Mucosa of descending colon (tissue), 3 donors: ENCODE measurements around the gene LIMCH1. TPM values are rescaled to one million over a fixed set of nuclear protein-coding genes. Genes with fewer than 3 reads are reported as not detected.

Experiments used
- ATAC-seq: fragments of 200-7000 bp; cut with Tn5 transposase; one replicate; pipeline ENCODE4 v1.9.1; 2020; ENCODE audit warnings: mild to moderate bottlenecking, moderate library complexity
- DNase-seq, 3 donors: peaks; one replicate each; pipeline ENCODE4 v3.0.0-alpha.2; 2020
- H3K36me3 ChIP-seq: fragments of 200-600 bp; one replicate; pipeline ENCODE4 v1.8.0; 2021; ENCODE audit warnings: low read depth, mild to moderate bottlenecking
- H3K4me1 ChIP-seq: fragments of 200-600 bp; one replicate; pipeline ENCODE4 v1.8.0; 2021; ENCODE audit warnings: low read depth, mild to moderate bottlenecking
- H3K4me3 ChIP-seq: fragments of 200-600 bp; one replicate; pipeline ENCODE4 v1.8.0; 2021; ENCODE audit warnings: mild to moderate bottlenecking
- H3K9me3 ChIP-seq: fragments of 200-600 bp; one replicate; pipeline ENCODE4 v1.8.0; 2021; ENCODE audit warnings: mild to moderate bottlenecking
- intact Hi-C, 2 donors: fragments of 100-400 bp; cut with DNase I in 1 of 2; cut with micrococcal nuclease in 1 of 2; formaldehyde crosslinking; loops; one replicate each; pipeline versions ENCODE4 v1.11.0 to v1.11.1; 2022; cut with DNase I, micrococcal nuclease
- total RNA-seq, 3 donors: library from RNA; stranded (reverse); fragmentation: NEBNext Ultra II Directional in 2 of 3; extraction: Animal tissue kit (Norgen Biotek cat#: 25700) in 2 of 3; gene quantifications; one replicate each; pipeline versions ENCODE4 v1.2.1 to v1.2.4, GENCODE V29; 2021 to 2023
- TF ChIP-seq, protein P1 (sequence below): fragments of 200-600 bp; IDR thresholded peaks from one replicate; pipeline ENCODE4 v1.8.0; 2022; ENCODE audit warnings: antibody characterized with exemption, mild to moderate bottlenecking
- donor health status: DM: no; HTN: no; CAD: no; lungs with moderate emphysema.
- donor health status: DM: no; HTN: no; CAD: no.
- donor health status: DM: no; HTN: yes; CAD: no.

Gene LIMCH1
- total RNA-seq, 3 donors from 2014 or later = 9.2 to 15.7 (median 9.6) TPM

DNA sequence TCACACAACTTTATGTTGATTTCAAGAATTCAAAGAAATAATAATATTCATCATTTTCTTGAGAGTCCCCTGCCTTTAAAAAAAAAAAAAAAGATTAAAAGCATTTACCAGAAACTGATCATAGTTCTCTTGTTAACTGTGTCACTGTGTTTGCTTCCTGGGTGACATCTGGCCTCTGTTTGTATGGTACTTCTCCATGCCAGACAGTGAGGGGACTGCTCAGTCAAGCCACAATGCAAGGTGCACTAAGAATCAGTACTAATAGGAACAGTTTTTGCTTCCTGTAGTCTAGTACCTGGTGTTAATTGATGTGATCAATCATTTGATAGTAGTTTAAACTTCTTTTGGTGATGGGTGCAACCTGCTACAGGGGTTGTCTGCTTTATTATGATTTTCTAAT is 133.0 kb downstream of the LIMCH1 start:
- DNase-seq (no peak), ATAC-seq (no peak)
- Histone ChIP-seq H3K9me3 (no peaks in the 10 kb centered on the region), H3K36me3 (no peaks in the 10 kb centered on the region), H3K4me3 (no peak overlapping the region), H3K4me1 (no peaks in the 10 kb centered on the region)
- TF ChIP-seq, protein P1, sequence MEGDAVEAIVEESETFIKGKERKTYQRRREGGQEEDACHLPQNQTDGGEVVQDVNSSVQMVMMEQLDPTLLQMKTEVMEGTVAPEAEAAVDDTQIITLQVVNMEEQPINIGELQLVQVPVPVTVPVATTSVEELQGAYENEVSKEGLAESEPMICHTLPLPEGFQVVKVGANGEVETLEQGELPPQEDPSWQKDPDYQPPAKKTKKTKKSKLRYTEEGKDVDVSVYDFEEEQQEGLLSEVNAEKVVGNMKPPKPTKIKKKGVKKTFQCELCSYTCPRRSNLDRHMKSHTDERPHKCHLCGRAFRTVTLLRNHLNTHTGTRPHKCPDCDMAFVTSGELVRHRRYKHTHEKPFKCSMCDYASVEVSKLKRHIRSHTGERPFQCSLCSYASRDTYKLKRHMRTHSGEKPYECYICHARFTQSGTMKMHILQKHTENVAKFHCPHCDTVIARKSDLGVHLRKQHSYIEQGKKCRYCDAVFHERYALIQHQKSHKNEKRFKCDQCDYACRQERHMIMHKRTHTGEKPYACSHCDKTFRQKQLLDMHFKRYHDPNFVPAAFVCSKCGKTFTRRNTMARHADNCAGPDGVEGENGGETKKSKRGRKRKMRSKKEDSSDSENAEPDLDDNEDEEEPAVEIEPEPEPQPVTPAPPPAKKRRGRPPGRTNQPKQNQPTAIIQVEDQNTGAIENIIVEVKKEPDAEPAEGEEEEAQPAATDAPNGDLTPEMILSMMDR = no peak
- intact Hi-C loops = no loop called here

DNA sequence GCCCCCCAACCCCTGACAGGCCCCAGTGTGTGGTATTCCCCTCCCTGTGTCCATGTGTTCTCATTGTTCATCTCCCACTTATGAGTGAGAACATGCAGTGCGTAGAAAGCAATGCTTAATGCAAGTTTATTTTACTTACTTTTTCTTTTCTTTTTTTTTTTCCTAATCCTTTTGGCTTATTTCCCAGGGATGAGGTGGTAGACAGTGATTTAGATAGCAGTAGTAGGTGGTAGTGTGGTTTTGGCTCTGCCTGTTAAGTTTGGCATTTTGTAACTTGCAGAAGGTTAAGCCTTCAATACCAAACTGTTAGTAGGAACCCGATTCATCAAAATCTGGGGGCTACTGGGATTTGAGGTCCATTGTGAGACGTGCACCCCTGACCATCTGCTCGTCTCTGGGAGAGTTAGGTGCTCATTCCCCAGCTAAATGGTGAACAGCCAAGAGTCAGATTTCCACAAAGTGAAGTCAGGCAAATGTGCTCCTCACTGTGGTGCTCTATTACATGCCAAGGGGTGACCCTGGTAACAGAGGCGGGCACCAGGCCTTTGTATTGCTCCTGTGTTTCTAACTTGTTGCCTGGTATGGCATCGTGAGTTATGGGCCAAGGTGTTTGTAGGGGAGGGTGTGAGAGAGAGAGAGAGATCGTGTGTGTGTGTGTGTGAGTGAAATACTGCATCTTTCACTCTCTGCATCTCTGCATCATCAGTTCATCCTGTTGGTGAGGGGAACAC is 140.3 kb downstream of the LIMCH1 start:
- TF ChIP-seq, protein P1 = no peak
- intact Hi-C loops = no loop called here
- no peaks in the 10 kb centered on the region for H3K36me3 ChIP-seq
- no peak overlapping the region for H3K4me3 ChIP-seq
- no peaks in the 10 kb centered on the region for H3K9me3 ChIP-seq
- DNase-seq (no peak), ATAC-seq (no peak)
- H3K4me1 ChIP-seq = no peaks in the 10 kb centered on the region

DNA sequence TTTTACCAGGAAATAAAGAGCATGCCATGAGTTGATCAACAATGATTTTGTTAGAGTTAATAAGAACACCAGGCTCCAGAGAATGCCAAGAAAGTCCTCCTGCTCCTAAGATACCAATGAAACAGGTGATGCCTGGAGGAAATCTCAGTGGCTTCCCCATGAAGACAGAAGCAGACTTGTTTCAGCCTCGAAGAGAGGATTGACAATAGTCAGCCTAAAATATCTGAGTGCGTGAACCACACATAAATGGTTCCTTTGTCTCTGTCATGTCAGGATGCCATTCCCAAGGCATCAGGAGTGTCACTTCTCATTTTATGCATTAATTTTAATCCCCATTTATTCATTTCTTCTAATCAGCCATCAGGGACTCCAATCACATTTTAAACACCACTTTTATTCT is 141.0 kb downstream of the LIMCH1 start:
- intact Hi-C loops = no loop called here
- H3K4me3 ChIP-seq = no peak overlapping the region
- ATAC-seq (no peak), DNase-seq (no peak)
- no peaks in the 10 kb centered on the region for H3K4me1 ChIP-seq
- H3K36me3 ChIP-seq = no peaks in the 10 kb centered on the region
- no peaks in the 10 kb centered on the region for H3K9me3 ChIP-seq
- TF ChIP-seq, protein P1 = no peak

DNA sequence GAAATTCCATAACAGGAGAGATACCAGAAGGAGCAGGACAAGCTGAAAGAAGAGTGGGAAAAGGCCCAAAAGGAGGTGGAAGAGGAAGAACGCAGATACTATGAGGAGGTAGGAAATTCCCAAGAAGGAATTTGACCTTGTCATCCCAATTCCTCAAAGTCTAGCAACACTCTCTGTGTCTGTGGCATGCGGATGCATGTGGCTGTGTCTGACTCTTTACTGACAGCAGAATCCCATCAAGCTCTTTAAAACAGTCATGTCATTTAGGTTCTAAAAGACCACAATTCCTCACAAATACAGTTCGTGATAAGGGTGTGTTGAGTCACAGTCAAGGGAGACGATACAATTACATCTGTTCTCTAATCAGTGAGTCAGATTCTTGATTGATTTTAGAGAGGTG is 142.0 kb downstream of the LIMCH1 start:
- TF ChIP-seq, protein P1 = no peak
- Histone ChIP-seq H3K36me3 (no peaks in the 10 kb centered on the region), H3K4me1 (no peaks in the 10 kb centered on the region), H3K4me3 (no peak overlapping the region), H3K9me3 (no peaks in the 10 kb centered on the region)
- intact Hi-C loops = no loop called here
- ATAC-seq = no peak
- no peak for DNase-seq

DNA sequence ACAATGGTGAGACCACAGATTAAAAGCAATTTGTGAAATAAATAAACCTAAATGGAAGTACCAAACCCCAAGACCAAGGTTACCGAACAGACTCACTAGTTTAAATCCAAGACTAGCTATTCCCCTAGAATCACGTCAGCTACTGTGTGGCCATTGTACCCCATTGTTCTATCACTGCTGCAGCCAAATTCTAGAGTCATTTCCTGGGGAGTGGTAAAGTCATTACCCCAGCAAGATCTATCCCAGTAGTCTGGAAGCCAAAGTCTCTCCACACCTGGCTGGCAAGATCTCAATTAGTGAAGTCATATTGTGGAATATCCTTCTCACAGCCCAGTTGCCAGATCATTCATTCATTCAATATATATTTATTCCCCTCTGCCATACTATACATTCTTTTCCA is 143.1 kb downstream of the LIMCH1 start:
- TF ChIP-seq, protein P1 = no peak
- DNase-seq = no peak
- no peaks in the 10 kb centered on the region for H3K4me1 ChIP-seq
- intact Hi-C loops = no loop called here
- no peak overlapping the region for H3K4me3 ChIP-seq
- ATAC-seq = no peak
- H3K9me3 ChIP-seq = no peaks in the 10 kb centered on the region
- no peaks in the 10 kb centered on the region for H3K36me3 ChIP-seq

DNA sequence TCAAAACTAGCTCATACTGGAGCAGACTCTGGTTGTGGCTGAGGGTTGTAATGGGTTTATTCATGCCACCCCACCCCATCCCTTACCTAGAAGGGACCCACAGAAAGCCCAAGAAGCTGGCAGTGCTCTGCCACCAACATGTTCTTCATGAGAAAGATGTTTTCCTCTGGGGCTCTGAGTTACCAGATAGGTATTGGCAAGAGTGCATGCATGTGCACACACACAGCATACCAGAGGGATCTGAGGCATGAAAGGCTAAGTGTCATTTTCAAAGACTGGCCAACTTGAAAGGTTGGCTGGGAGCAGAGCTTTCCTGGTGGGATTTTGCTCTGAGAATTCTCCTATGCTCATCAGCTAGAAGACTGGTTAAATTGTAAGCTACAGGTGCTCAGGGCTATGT is 145.4 kb downstream of the LIMCH1 start:
- Histone ChIP-seq H3K9me3 (no peaks in the 10 kb centered on the region), H3K36me3 (no peaks in the 10 kb centered on the region), H3K4me1 (no peaks in the 10 kb centered on the region), H3K4me3 (no peak overlapping the region)
- intact Hi-C loops = no loop called here
- TF ChIP-seq, protein P1 = no peak
- no peak for DNase-seq
- no peak for ATAC-seq
